HCEC 1CT (cell line): ENCODE measurements around the gene WDR11.
"Not testable (repeated sequence)": the region's sequence is repeated elsewhere in the genome, so short reads cannot be mapped to it uniquely, and the experiment has no call there.

Source experiments
- DNase-seq: peaks from one replicate; pipeline ENCODE4 v3.0.0-alpha.2; 2017

WDR11 gene

DNA sequence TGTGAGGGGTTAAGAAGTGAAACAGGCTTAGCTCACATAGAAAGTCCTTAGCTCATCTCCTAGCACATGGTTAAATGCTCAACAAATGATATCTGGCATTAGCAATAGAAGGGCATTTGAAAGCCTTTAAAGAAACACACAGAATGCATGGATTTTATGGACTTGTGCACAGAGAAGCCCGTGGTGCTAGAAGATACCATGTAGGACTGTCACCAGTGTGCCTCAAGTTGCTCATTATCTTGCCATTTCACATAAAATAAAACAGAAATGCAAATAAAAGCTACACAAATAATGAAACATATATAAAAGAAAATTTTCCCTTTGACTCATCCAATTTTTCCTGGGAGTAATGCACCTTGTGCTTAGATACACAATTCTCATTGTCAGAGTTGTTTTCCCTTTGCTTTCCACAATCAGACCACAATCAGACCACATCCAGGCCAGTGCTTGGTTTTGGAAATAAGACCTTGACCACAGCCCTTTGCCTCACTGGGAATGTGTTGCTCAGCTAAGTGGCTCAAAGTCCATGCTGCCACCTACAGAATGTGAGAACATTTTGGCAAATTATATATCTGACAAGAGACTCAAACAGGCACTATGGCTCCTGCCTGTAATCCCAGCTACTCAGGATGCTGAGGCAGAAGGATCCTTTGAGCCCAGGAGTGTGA lies 9.5 kb upstream of the WDR11 start:
- no peak for DNase-seq

DNA sequence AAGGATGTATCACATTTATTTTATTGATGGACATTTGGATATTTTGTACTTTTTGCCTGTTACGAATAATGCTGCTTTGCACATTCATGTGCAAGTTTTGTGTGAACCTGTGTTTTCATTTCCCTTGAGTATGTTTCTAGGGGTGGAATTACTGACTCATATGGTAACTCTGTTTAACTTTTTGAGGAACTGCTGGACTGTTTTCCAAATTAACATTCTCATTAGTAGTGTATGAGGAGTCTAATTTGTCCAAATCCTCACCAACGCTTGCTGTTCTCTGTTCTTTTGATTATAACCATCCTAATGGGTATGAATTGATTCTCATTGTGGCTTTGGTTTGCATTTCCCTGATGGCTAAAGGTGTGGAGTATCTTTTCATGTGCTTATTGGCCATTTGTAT lies 3.2 kb downstream of the WDR11 start:
- no peak for DNase-seq

GRCh38 chr10:120861178-120861855 lies 10.2 kb downstream of the WDR11 start:
- DNase-seq, result no peak

GRCh38 chr10:120873741-120874140 lies 22.6 kb downstream of the WDR11 start:
- DNase-seq, result no peak

GRCh38 chr10:120883071-120883470 lies 31.9 kb downstream of the WDR11 start:
- no peak for DNase-seq

DNA sequence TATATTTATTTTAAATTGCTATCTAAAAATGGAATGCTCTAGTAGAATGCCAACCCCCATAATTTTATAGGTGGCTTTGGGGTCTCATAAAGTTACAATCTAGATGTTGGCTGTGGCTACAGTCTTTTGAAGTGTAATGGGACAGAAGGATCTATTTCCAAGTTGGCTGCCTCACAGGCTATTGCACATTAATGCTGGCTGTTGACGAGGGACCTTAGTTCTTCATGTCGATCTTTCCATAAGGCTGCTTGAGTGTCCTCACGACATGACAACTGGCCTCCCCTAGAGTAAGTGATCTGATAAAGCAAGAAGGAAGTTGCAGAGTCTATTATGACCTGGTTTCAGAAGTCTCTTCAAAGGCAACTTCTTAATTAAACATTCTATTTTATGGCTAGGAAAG lies 36.3 kb downstream of the WDR11 start:
- DNase-seq, result no peak

GRCh38 chr10:120891365-120891764 lies 40.2 kb downstream of the WDR11 start:
- DNase-seq, result no peak

GRCh38 chr10:120894556-120894955 lies 43.4 kb downstream of the WDR11 start:
- DNase-seq, result no peak

DNA sequence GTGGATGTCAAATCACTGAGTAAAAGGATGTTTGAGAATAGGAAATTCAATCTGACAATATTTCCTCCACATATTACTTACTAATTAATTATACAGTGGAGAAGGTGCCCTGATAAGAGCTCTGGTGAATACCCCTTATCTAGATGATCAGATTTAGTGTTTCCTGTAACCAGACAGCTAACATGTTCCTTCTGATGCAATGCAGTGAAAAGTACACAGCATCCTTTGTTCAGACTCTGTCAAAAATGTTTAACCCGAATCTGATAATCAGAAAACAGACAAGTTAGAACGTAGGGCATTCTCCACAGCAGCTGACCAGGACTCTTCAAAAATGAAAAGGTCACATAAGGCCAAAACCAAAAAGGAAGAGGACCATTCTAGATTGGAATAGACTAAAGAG lies 46.2 kb downstream of the WDR11 start:
- DNase-seq, result no peak

- no peak for DNase-seq
Measured at GRCh38 chr10:120905268-120905667, 54.1 kb downstream of the WDR11 start.

DNA sequence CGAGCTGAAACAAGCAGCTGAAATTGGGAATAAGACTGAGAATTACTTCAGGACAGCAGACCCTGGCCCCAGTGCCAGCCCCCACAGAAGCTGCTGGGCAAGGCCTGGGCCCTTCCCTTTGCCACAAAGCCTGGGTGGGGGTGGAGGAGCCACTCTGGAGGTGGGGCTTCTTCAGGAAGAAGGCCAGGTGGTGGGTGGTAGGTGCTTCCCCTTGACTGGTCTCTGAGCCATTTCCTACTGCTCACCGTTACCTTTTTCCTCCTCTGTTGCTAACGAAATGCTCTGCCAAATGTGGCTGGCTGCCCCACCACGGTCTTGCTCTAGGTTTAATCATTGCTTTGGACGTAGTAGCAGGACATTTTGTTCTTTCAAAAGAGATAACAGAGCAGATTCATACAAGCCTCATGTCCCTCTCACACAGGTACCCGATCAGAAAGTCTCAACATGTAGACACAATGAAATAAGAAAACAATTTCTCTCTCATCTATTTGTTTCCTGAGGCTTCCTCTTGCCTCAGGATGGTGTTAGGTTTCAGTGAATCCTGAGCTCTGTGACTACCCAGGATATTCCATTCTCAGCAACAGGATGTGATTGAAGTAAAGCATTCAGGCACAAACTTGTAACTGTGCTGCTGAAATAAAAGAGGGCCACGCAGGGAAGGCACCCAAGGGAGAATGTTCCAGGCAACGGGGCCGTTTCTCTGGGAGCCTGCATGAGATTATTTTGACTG lies 66.5 kb downstream of the WDR11 start:
- no peak for DNase-seq

- not testable (repeated sequence) for DNase-seq
Measured at GRCh38 chr10:120923886-120924285, 72.7 kb downstream of the WDR11 start.

DNA sequence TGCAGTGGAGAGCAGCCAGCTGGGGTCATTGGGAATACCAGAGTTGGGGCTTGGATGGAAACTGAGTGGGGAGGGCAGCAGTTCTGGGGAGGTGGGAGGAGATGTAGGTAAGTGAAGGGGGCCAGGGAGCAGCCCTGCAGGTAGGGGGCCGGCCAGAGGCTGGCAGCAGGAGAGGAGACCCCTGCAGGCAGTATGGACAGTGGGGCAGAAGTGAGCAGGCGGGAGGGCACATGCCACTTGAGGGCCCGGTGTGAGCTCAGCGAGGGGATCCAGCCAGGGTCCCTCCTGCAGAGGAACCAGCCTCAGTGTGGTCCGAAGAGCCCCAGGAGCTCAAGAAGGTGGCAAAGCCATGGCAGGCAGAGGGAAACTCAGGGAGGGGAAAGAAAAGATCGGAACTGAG lies 75.4 kb downstream of the WDR11 start:
- no peak for DNase-seq

DNA sequence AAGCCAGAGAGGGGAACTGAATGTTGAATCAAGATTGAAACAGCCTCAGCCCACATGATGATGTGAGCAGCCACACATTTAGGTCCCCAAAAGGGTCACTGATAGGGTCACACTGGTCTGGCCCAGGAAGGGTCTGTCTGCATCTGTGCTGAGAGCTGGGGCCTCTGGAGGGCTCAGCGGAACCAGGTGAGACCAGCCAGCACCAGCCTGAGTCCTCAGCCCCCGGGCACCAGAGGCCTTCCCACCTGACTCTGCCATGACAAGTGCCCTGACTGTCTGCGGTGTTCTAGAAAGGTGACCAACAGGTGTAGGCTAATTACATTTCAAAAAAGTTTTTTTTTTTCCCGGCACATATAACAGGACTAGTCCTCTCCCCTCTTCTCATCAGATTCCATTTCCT lies 76.2 kb downstream of the WDR11 start:
- no peak for DNase-seq

- DNase-seq, result no peak
Measured at GRCh38 chr10:120929166-120929565, 78.0 kb downstream of the WDR11 start.

DNA sequence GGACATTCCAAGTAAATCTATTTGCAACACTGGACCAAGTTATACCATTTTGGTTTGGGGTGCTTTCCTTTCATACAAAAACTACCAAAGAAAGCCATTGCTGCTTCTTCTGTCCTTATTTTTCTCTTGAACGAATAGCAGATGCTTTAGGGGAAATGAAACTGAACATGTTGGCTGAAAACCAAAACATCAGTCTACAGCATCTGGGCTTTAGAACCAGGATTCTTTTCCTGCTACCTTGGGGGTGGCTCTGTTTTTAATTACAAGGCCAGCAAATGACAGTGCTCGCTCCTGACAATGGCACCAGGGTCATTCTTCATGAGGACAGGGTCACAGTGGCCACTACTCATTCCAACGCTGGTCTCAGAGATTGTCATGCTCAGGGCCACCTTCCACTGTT lies 80.3 kb downstream of the WDR11 start:
- DNase-seq, result no peak

DNA sequence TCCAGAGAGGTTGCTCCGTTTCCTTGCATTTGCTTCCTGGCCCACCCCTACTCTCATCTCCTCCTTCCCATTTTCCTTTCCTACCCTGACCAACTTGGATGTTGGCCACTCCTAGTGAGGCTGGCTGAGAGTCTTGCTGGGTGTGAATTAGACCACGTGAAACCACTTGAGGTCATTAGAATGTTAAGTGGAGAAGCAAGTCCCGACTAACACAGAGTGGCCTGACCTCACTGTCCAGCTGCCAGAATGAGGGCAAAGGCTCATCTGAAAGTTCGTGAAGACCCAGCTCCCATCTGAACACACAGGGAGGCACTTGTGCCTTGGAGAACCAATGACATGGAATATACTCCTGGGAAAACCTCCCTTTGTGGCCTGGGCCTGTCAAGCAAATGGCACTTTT lies 80.8 kb downstream of the WDR11 start:
- DNase-seq, result no peak

- no peak for DNase-seq
Measured at GRCh38 chr10:120938822-120939221, 87.7 kb downstream of the WDR11 start.

GRCh38 chr10:120940299-120940900 lies 89.2 kb downstream of the WDR11 start:
- DNase-seq, result no peak

GRCh38 chr10:120941501-120941900 lies 90.3 kb downstream of the WDR11 start:
- DNase-seq, result no peak

GRCh38 chr10:120942806-120943413 lies 91.7 kb downstream of the WDR11 start:
- DNase-seq, result peak; percentile 50

GRCh38 chr10:120943542-120943941 lies 92.4 kb downstream of the WDR11 start:
- no peak for DNase-seq

- DNase-seq, result no peak
Measured at GRCh38 chr10:120944586-120945125, 93.5 kb downstream of the WDR11 start.
